ENCODE data around the gene SIX4.

DNA sequence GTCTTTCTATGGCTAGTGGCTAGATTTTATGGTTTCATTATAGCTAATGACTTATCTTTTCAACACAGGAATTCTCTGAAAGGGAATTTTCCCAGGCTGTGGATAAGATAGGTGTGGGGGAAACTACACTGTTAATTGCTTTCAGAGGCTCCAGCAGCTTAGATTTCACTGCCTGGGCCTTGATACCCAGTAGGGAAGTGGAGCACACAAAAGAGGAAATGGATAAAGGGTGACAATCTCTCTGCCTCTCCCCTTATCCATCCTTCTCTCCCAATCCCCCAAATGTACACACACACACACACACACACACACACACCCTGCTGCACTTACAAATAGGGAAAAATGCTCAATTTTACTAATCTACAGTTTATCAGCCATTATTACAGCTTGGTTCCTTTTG lies 19.1 kb downstream of the SIX4 start:
- TF ChIP-seq POLR2AphosphoS5 (IDR thresholded peaks at IDR 0.05; ENCODE audit: low read depth, low read length): no peak
- no peak for TF ChIP-seq POLR2A (IDR thresholded peaks at IDR 0.05; ENCODE audit: low read depth, low read length)
- TF ChIP-seq TAF1 (IDR thresholded peaks at IDR 0.05; ENCODE audit: borderline replicate concordance, low read depth, low read length): no peak
